ENCODE data around the gene ITIH4.

GRCh38 chr3:52838561-52839267 lies 8.2 kb upstream of the ITIH4 start:
- TF ChIP-seq CTCF (IDR thresholded peaks at IDR 0.05; ENCODE audit: poor library complexity) (no peak), EZH2 (IDR thresholded peaks at IDR 0.05; ENCODE audit: borderline replicate concordance) (no peak), EZH2phosphoT487 (IDR thresholded peaks at IDR 0.05; ENCODE audit: low read depth, severe bottlenecking, unreplicated experiment) (no peak)
